ENCODE measurements around the gene TTLL13.

The TTLL13 gene

GRCh38 chr15:90207252-90207651 lies 42.1 kb upstream of the TTLL13 start:
- H3K27ac ChIP-seq (ENCODE audit: low read depth, low read length, poor library complexity, severe bottlenecking): no peak overlapping the region
- H3K4me3 ChIP-seq (ENCODE audit: low read depth, low read length, poor library complexity, severe bottlenecking): no peak overlapping the region
- H3K9ac ChIP-seq (ENCODE audit: low read length): no peak overlapping the region
- H2AFZ ChIP-seq (ENCODE audit: low read length): no peak overlapping the region
- peaks cover 74% of the 10 kb centered on the region for H3K4me1 ChIP-seq (ENCODE audit: insufficient read depth, low read length, severe bottlenecking)
- no peaks in the 10 kb centered on the region for H3K27me3 ChIP-seq (ENCODE audit: insufficient read depth, low read length)
- no peaks in the 10 kb centered on the region for H3K9me2 ChIP-seq (ENCODE audit: low read depth, low read length)
- H3K9me3 ChIP-seq (ENCODE audit: low read length): no peaks in the 10 kb centered on the region
- H3K79me2 ChIP-seq (ENCODE audit: insufficient read depth, low read length): no peaks in the 10 kb centered on the region
- H3K36me3 ChIP-seq (ENCODE audit: insufficient read depth, low read length): peaks cover 12% of the 10 kb centered on the region; the same call in 1 of the 2 replicates
- no peaks in the 10 kb centered on the region for H4K20me1 ChIP-seq (ENCODE audit: insufficient read depth, low read length)
- no peak overlapping the region for H3K4me2 ChIP-seq (ENCODE audit: low read length)
- no peak for TF ChIP-seq CTCF (IDR thresholded peaks at IDR 0.05; ENCODE audit: low read length)
- TF ChIP-seq EZH2 (IDR thresholded peaks at IDR 0.05; ENCODE audit: borderline replicate concordance, low read length): no peak
- no peaks in the 10 kb centered on the region for H3F3A ChIP-seq (ENCODE audit: insufficient read depth, low read length)

GRCh38 chr15:90208356-90208755 lies 41.0 kb upstream of the TTLL13 start:
- H2AFZ ChIP-seq (ENCODE audit: low read length): no peak overlapping the region
- H3K4me3 ChIP-seq (ENCODE audit: low read depth, low read length, poor library complexity, severe bottlenecking): no peak overlapping the region
- no peaks in the 10 kb centered on the region for H3K79me2 ChIP-seq (ENCODE audit: insufficient read depth, low read length)
- H3K4me2 ChIP-seq (ENCODE audit: low read length): no peak overlapping the region
- no peak overlapping the region for H3K9ac ChIP-seq (ENCODE audit: low read length)
- H3K27ac ChIP-seq (ENCODE audit: low read depth, low read length, poor library complexity, severe bottlenecking): no peak overlapping the region
- H3F3A ChIP-seq (ENCODE audit: insufficient read depth, low read length): no peaks in the 10 kb centered on the region
- no peaks in the 10 kb centered on the region for H4K20me1 ChIP-seq (ENCODE audit: insufficient read depth, low read length)
- H3K9me2 ChIP-seq (ENCODE audit: low read depth, low read length): no peaks in the 10 kb centered on the region
- peaks cover 12% of the 10 kb centered on the region; the same call in 1 of the 2 replicates for H3K36me3 ChIP-seq (ENCODE audit: insufficient read depth, low read length)
- H3K27me3 ChIP-seq (ENCODE audit: insufficient read depth, low read length): no peaks in the 10 kb centered on the region
- TF ChIP-seq CTCF (IDR thresholded peaks at IDR 0.05; ENCODE audit: low read length) (no peak), EZH2 (IDR thresholded peaks at IDR 0.05; ENCODE audit: borderline replicate concordance, low read length) (no peak)
- no peaks in the 10 kb centered on the region for H3K9me3 ChIP-seq (ENCODE audit: low read length)
- H3K4me1 ChIP-seq (ENCODE audit: insufficient read depth, low read length, severe bottlenecking): peaks cover 74% of the 10 kb centered on the region

- no peak overlapping the region for H2AFZ ChIP-seq (ENCODE audit: low read length)
- H3K27ac ChIP-seq (ENCODE audit: low read depth, low read length, poor library complexity, severe bottlenecking): peak overlapping the region; percentile 88
- no peaks in the 10 kb centered on the region for H4K20me1 ChIP-seq (ENCODE audit: insufficient read depth, low read length)
- H3K27me3 ChIP-seq (ENCODE audit: insufficient read depth, low read length): no peaks in the 10 kb centered on the region
- H3K9me2 ChIP-seq (ENCODE audit: low read depth, low read length): no peaks in the 10 kb centered on the region
- H3K9ac ChIP-seq (ENCODE audit: low read length): no peak overlapping the region
- no peaks in the 10 kb centered on the region for H3F3A ChIP-seq (ENCODE audit: insufficient read depth, low read length)
- H3K9me3 ChIP-seq (ENCODE audit: low read length): no peaks in the 10 kb centered on the region
- peaks cover 75% of the 10 kb centered on the region for H3K4me1 ChIP-seq (ENCODE audit: insufficient read depth, low read length, severe bottlenecking)
- H3K36me3 ChIP-seq (ENCODE audit: insufficient read depth, low read length): peaks cover 12% of the 10 kb centered on the region; the same call in 1 of the 2 replicates
- no peak overlapping the region for H3K4me3 ChIP-seq (ENCODE audit: low read depth, low read length, poor library complexity, severe bottlenecking)
- H3K79me2 ChIP-seq (ENCODE audit: insufficient read depth, low read length): no peaks in the 10 kb centered on the region
- no peak overlapping the region for H3K4me2 ChIP-seq (ENCODE audit: low read length)
- TF ChIP-seq EZH2 (IDR thresholded peaks at IDR 0.05; ENCODE audit: borderline replicate concordance, low read length): no peak
- TF ChIP-seq CTCF (IDR thresholded peaks at IDR 0.05; ENCODE audit: low read length): no peak
Observed at GRCh38 chr15:90209591-90209990, 39.8 kb upstream of the TTLL13 start.
